Astrocyte (in vitro differentiated cells and primary cell): ENCODE data around the gene CDK6.

Experiments
- EZH2 ChIP-seq: IDR thresholded peaks from 2 replicates; pipeline ENCODE4 v1.6.1; 2012; ENCODE audit warnings: mild to moderate bottlenecking, low read length, inconsistent platforms; ENCODE audit not compliant: insufficient read depth
- TF ChIP-seq, protein P1 (sequence below): IDR thresholded peaks from 2 replicates; pipeline ENCODE4 v1.5.1; 2011; ENCODE audit warnings: low read depth, mild to moderate bottlenecking, inconsistent platforms, low read length, moderate library complexity; ENCODE audit not compliant: insufficient read depth

GRCh38 chr7:92875173-92875572 lies 38.8 kb upstream of the CDK6 start:
- TF ChIP-seq, protein P1, sequence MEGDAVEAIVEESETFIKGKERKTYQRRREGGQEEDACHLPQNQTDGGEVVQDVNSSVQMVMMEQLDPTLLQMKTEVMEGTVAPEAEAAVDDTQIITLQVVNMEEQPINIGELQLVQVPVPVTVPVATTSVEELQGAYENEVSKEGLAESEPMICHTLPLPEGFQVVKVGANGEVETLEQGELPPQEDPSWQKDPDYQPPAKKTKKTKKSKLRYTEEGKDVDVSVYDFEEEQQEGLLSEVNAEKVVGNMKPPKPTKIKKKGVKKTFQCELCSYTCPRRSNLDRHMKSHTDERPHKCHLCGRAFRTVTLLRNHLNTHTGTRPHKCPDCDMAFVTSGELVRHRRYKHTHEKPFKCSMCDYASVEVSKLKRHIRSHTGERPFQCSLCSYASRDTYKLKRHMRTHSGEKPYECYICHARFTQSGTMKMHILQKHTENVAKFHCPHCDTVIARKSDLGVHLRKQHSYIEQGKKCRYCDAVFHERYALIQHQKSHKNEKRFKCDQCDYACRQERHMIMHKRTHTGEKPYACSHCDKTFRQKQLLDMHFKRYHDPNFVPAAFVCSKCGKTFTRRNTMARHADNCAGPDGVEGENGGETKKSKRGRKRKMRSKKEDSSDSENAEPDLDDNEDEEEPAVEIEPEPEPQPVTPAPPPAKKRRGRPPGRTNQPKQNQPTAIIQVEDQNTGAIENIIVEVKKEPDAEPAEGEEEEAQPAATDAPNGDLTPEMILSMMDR = no peak
- TF ChIP-seq EZH2 = no peak
